Astrocyte (in vitro differentiated cells and primary cell): ENCODE measurements around the gene LHX2.

Experiments
- EZH2 ChIP-seq: IDR thresholded peaks from 2 replicates; pipeline ENCODE4 v1.6.1; 2012; ENCODE audit warnings: mild to moderate bottlenecking, low read length, inconsistent platforms; ENCODE audit not compliant: insufficient read depth
- TF ChIP-seq, protein P1 (sequence below): IDR thresholded peaks from 2 replicates; pipeline ENCODE4 v1.5.1; 2011; ENCODE audit warnings: low read depth, mild to moderate bottlenecking, inconsistent platforms, low read length, moderate library complexity; ENCODE audit not compliant: insufficient read depth

DNA sequence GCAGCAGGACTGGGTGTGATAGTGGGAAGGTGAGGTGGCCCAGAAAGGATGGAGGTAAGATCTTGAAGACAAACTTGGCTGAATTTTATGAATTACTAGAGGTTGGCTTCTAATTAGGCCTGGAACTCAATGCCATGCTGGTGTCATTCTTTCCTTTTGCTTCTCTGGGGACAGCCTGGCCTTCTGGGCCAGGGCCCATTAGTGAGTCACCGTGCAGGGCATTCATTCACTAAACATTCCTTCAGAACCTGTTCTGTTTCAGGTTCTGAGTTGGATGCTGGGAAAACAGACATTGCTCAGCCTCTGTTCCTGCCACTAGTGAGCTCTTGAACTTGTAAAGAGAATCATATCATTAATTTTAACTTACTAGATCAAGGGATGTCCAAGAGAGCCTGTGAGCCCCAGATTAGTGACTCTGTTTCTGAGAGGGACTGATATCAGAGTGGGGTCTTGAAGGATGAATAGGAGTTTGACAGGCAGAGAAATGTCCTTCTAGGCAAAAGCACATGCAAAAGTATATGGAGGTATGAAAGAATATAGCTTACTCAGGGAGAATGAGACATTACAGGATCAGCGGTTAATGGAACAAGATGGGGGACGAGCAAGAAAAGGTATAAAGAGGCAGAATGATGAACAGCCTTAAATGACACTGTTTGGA, 66.5 kb downstream of the LHX2 start:
- TF ChIP-seq EZH2 = no peak
- TF ChIP-seq, protein P1, sequence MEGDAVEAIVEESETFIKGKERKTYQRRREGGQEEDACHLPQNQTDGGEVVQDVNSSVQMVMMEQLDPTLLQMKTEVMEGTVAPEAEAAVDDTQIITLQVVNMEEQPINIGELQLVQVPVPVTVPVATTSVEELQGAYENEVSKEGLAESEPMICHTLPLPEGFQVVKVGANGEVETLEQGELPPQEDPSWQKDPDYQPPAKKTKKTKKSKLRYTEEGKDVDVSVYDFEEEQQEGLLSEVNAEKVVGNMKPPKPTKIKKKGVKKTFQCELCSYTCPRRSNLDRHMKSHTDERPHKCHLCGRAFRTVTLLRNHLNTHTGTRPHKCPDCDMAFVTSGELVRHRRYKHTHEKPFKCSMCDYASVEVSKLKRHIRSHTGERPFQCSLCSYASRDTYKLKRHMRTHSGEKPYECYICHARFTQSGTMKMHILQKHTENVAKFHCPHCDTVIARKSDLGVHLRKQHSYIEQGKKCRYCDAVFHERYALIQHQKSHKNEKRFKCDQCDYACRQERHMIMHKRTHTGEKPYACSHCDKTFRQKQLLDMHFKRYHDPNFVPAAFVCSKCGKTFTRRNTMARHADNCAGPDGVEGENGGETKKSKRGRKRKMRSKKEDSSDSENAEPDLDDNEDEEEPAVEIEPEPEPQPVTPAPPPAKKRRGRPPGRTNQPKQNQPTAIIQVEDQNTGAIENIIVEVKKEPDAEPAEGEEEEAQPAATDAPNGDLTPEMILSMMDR = no peak
